ENCODE measurements around the gene EIF1AY. TPM values are rescaled to one million over a fixed set of nuclear protein-coding genes. Genes with fewer than 3 reads are reported as not detected.

EIF1AY gene
- total RNA-seq = 10 to 100 TPM; 12.4 to 20.6 TPM

DNA sequence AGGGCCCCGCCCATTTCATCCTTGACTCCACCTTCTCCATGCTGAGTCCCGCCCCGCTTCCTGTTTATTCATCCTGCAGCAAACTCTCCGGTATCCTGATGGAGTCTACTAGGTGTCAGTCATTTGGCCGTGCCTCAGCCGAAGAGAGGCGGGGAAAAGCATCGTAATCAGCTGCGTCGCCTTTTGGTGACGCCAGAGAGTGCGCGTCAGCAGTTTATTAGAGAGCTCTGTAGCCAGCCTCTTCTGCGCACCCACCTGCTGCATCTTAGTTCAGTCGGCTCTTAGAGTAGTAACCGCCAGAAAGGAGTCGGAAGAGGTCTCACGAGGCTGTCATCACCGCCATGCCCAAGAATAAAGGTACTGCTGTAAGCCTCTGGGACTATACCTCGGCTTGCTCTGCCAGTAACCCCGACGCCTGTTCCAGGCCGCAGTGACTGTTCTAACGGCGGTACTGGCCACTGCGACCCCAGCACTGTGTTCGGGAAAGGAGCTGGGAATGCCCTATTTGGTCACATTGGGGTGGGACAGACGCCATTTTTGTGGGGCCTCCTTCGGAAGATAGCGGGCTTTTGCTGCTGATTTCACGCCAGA lies at the start of gene EIF1AY:
TSS of gene EIF1AY (plus strand) at position 246 of the 591 bp plus-strand sequence. CDS start at position 342, 96 bp downstream.

Small RNA genes lying within 50 kb of the gene (small RNA-seq; reads per million reads assigned to genes)
- 0 reads per million in 2 donors for gene KDM5DP1

Other genes starting within 250 kb of the EIF1AY start
- gene RPS4Y2, start 180.3 kb downstream of the EIF1AY start, total RNA-seq = not detected

Data from melanocyte of skin (primary cell).